GM21423 (cell line): Measurements from ENCODE around the gene HOXC6.

Experiments
- ATAC-seq: cut with Tn5 transposase; IDR thresholded peaks from one replicate; pipeline ENCODE4 v1.9.1; 2021; ENCODE audit warnings: mild to moderate bottlenecking, moderate library complexity; ENCODE audit not compliant: unreplicated experiment

The HOXC6 gene

DNA sequence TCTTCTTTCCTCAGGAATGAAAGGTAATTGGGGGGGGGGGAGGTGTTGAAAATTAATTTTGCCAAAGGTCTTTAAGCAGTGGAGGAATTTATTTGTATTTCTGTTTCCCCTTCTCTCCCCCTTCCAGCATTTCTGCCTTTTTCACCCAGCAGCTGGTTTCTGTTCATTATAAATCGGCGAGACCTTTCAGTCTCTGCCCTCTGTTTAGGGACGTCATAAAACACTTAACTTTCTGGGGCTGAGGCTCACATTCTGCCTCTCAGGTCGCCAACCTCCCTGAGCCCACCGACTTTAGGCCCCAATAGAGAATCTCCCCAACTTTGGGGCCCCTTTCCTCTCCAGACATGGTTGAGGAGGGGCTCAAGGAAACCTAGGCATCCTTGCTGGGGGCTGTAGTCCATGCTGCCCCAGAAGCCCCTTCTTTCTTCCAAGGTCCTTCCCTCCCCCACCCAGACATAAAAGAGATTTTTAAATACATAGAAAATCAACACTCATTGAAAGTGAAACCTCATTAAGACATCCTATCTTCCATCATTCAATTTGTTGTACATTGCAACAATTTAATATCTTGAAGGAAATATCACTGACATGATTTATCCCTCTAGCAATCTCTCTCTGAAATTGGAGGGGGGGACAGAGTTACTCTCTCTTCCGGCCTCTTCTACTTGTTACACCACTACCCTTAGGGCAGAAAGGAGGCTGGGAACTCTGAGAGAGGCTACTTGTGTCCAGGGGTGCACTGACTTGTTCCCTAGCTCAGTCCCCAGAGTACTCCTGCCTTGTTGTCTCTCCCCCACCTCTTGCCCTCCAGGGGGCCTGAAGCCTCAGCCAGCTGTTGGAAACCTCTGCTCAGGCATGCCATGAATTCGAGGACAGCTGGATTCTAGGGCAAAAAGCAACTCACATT lies 2.5 kb upstream of the HOXC6 start:
- ATAC-seq: no peak

DNA sequence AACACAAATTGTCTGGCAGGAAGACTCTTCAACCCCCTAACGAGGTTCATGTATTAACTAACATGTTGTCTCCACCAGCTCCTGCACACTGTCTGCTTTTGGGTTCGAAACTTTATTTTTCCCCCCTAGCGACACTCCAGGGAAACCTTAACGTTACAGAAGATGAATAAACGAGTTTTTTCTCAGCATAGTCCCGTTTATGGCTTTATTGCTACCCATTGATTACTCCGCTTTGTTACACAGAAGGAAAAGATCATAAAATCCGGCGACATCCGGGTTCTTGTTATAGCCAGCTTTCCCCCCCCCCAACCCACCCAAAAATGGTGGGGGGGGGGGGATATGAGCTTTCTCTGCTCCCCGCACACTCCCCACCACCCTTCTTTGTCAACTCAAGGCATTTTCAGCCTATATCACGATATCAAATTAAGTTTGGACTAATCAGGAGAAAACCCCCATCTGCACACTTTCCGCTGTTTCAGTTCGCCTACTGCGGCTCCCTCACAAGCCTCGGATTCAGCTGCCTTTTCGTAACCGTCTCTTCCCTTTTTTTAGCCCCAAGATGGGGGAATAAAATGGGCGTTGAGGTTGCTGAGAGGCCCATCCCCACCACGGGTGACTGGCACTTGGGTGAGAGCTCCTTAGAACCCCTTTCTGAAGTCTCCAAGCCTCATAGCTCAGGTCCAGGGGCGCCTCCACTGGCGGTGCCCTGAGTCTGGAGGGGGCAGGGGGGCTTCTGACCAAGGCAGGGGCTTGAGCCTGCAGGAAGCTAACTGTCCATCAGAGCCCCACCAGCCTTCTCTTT lies 1.4 kb upstream of the HOXC6 start:
- no peak for ATAC-seq

- no peak for ATAC-seq
These were observed 826 bp upstream of the HOXC6 start for GRCh38 chr12:54027442-54027786.

- no peak for ATAC-seq
These were observed 1.5 kb downstream of the HOXC6 start for GRCh38 chr12:54029529-54030441.

DNA sequence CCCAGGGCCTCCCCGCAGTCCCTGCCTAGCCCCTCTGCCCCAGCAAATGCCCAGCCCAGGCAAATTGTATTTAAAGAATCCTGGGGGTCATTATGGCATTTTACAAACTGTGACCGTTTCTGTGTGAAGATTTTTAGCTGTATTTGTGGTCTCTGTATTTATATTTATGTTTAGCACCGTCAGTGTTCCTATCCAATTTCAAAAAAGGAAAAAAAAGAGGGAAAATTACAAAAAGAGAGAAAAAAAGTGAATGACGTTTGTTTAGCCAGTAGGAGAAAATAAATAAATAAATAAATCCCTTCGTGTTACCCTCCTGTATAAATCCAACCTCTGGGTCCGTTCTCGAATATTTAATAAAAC lies 2.2 kb downstream of the HOXC6 start:
- no peak for ATAC-seq

GRCh38 chr12:54030889-54031471 lies 2.7 kb downstream of the HOXC6 start:
- no peak for ATAC-seq

DNA sequence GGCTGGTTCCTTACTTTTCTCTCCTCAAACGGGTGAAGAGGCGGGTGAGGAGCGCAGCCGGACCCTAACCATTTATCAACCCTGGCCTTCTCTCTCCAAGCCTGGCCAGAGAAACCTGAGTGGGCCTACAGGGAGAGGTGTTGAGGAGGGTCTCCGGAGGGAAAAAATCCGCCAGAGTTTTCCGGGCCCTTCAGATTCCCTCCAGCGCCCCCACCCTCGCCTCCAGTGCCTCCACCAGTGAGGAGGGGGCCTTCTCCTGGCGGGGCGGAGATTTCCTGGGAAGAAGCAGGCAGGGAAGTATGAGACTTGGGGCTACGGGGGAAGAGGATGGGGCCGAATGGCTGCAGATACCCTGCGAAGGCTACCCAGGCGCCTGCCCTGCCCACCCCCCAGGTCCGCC lies 3.2 kb downstream of the HOXC6 start:
- no peak for ATAC-seq

DNA sequence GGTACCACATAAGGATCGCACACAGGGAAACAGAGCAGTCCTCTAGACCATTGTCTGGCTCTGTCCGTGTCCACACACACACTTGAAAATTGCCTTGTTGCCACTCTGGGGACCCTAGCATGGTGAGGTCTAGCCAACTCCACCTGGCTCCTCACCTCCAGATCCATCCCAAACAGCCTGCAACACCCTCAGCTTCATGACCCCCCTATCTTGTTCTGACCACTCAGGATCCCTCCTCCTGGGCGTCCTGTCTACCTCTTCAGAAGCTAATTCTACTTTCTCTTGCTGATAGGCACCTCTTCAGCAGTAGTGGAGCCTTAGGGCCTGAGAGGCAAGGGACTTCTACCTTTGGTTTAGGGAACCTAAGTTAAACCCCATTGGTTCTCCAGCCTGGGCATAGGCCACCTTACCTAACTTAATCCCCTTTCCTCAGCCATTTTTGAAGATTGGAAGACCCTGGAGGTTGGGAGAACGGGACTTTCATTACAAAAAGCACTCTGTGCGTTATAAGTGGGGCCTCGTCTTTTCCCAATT lies 3.9 kb downstream of the HOXC6 start:
- no peak for ATAC-seq

DNA sequence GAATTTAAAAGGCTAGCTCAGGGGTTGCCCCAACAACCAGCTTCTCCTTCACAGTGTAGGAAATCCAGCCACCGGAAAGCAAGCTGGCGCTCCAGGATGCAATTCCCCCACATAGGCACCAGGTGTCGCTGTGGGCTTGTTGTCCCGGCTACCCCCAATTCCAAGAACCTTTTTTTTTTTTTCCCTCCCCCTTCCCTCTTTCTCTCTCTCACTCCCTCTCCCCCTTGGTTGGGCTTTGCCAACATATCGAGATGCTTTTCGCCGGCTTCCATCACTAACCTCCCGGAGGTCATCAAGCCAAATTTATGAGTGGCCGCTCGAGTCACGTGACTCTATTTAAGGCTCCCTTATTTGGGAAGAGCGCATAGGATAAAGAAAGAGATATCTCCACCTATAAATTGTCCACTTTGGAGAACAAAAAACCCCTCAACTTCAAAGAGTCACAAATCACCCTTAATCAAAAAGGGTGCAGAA lies 4.4 kb downstream of the HOXC6 start, which contains the start of gene HOXC5:
Gene HOXC5, plus strand, starts transcription at position 424 of the 474 bp plus-strand sequence. CDS start 73 bp downstream, outside the sequence.
- no peak for ATAC-seq

- ATAC-seq: no peak
These were observed 5.1 kb downstream of the HOXC6 start for GRCh38 chr12:54033106-54033979.

DNA sequence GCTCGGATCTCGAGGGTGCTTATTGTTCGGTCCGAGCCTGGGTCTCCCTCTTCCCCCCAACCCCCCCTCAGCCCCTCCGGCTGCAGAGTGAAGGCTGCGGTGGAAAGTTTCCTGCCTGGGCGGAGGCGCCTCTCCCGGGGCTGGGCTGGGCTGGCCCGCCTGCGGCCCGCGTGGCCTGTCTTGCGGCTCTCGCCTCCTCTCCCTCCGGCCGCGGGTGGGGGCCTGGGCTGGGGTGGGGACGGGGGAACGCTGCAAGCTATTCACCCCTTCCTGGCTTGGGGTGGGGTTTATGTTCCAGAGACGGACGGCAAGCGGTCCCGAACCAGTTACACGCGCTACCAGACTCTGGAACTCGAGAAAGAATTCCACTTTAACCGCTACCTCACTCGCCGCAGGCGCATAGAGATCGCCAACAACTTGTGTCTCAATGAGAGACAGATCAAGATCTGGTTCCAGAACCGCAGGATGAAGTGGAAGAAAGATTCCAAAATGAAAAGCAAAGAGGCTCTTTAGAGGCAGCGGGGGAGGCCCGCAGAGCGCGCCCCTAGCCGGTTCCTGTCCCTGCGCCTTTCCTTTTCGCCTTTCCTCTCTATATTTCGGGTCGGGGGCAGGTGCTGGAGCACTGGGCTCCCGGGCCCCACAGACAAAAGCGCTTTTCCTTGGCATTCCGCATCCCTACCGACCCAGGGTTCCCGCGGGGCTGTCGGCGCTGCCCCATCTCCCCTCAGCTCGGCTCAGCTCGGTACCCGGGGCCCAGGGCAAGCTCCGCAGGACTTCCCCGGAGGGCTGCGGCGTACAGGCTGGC lies 5.9 kb downstream of the HOXC6 start:
- ATAC-seq: no peak

GRCh38 chr12:54034785-54035310 lies 6.6 kb downstream of the HOXC6 start:
- ATAC-seq: no peak

- ATAC-seq: no peak
These were observed 7.5 kb downstream of the HOXC6 start for GRCh38 chr12:54035568-54036264.

- ATAC-seq: no peak
These were observed 8.6 kb downstream of the HOXC6 start for GRCh38 chr12:54036620-54037359.

- ATAC-seq: no peak
These were observed 9.4 kb downstream of the HOXC6 start for GRCh38 chr12:54037360-54038283.
